K562 (cell line): ENCODE data around the gene TUBD1. TPM values are rescaled to one million over a fixed set of nuclear protein-coding genes. Genes with fewer than 3 reads are reported as not detected.

ENCODE experiments used
- ELK1 ChIP-seq: sonication (generic); formaldehyde crosslinking; IDR thresholded peaks from 2 replicates; pipeline ENCODE4 v1.8.1; 2022; ENCODE audit warnings: missing genetic modification reagents
- FOXP1 ChIP-seq: sonication (generic); formaldehyde crosslinking; IDR thresholded peaks from 2 replicates; pipeline ENCODE4 v1.8.0; 2022; ENCODE audit warnings: mild to moderate bottlenecking, missing genetic modification reagents
- GATAD2A ChIP-seq: fragments of 450-650 bp; IDR thresholded peaks from 2 replicates; pipeline ENCODE4 v1.6.1; 2017
- HNRNPUL1 ChIP-seq: fragments of 200-400 bp; formaldehyde crosslinking; IDR thresholded peaks from 2 replicates; pipeline ENCODE4 v1.6.1; 2017; ENCODE audit warnings: low read length
- LEF1 ChIP-seq: fragments of 450-650 bp; IDR thresholded peaks from 2 replicates; pipeline ENCODE4 v1.6.1; 2016; ENCODE audit warnings: mild to moderate bottlenecking
- MTF1 ChIP-seq: fragments of 250-450 bp; sonication (Bioruptor Pico); IDR thresholded peaks from 2 replicates; pipeline ENCODE4 v1.9.0; 2021; ENCODE audit warnings: moderate library complexity, mild to moderate bottlenecking, inconsistent platforms, borderline replicate concordance
- PRPF4 ChIP-seq: fragments of 200-400 bp; formaldehyde crosslinking; IDR thresholded peaks from one replicate; pipeline ENCODE4 v1.6.1; 2017; ENCODE audit warnings: low read length, low read depth, mild to moderate bottlenecking; ENCODE audit not compliant: insufficient read depth, poor library complexity, severe bottlenecking
- RAD21 ChIP-seq, 2 experiments: fragments of 250-450 bp in 1 of 2; fragments of 450-650 bp in 1 of 2; sonication (Bioruptor Pico) in 1 of 2; formaldehyde crosslinking in 1 of 2; IDR thresholded peaks in 1 of 2; conservative IDR thresholded peaks in 1 of 2; 2 replicates each; pipeline versions ENCODE4 v1.4.0 to v1.8.0; 2020 to 2022; ENCODE audit warnings: mild to moderate bottlenecking in 2 of 2, moderate library complexity in 1 of 2
- SMC3 ChIP-seq: conservative IDR thresholded peaks from 2 replicates; pipeline ENCODE4 v1.6.1; 2011; ENCODE audit warnings: low read depth, low read length, improper control_type of control experiment; ENCODE audit not compliant: insufficient read depth
- SP1 ChIP-seq: sonication (generic); formaldehyde crosslinking; IDR thresholded peaks from 2 replicates; pipeline ENCODE4 v1.8.1; 2022; ENCODE audit warnings: mild to moderate bottlenecking, missing genetic modification reagents
- ZNF224 ChIP-seq: sonication (generic); formaldehyde crosslinking; IDR thresholded peaks from 2 replicates; pipeline ENCODE4 v1.8.0; 2022; ENCODE audit warnings: mild to moderate bottlenecking, missing genetic modification reagents
- ZNF347 ChIP-seq: fragments of 450-650 bp; formaldehyde crosslinking; IDR thresholded peaks from 2 replicates; pipeline ENCODE4 v1.4.0; 2020; ENCODE audit warnings: low read depth, mild to moderate bottlenecking, moderate library complexity
- polyA plus RNA-seq, 8 experiments: library from polyadenylated mRNA; depleted of rRNA in 4 of 8; stranded (reverse) in 5 of 8; unstranded in 3 of 8; fragments of >200 nt; fragmentation: Nextera tagmentation in 2 of 8; fragmentation: Illumina TruSeq in 1 of 8; extraction: Ambion mirVana in 2 of 8; extraction: Trizol in 1 of 8; gene quantifications; 2 replicates each; pipeline versions ENCODE4 v1.2.1 to v1.2.3, GENCODE V29; 2011 to 2014; ENCODE audit warnings: inconsistent platforms in 1 of 8, missing spikeins in 1 of 8
- total RNA-seq, 7 experiments: library from RNA; depleted of rRNA in 6 of 7; stranded (reverse); fragments of >200 nt in 6 of 7; fragmentation: Illumina TruSeq in 2 of 7; extraction: Trizol in 2 of 7; gene quantifications; 2 replicates each; pipeline versions ENCODE4 v1.2.1 to v1.2.3, GENCODE V29; 2011 to 2021; ENCODE audit warnings: low replicate concordance in 1 of 7
- TF ChIP-seq, protein P1 (sequence below): fragments of 450-650 bp; formaldehyde crosslinking; IDR thresholded peaks from 2 replicates; pipeline ENCODE4 v1.4.0; 2022; ENCODE audit warnings: missing genetic modification characterization
- TF ChIP-seq, protein P2 (sequence below): IDR thresholded peaks from 2 replicates; pipeline ENCODE4 v1.6.1; 2012; ENCODE audit warnings: low read depth, low read length, improper control_type of control experiment, borderline replicate concordance
- TF ChIP-seq, protein P3 (sequence below), 2 experiments: fragments of 450-650 bp; formaldehyde crosslinking in 1 of 2; IDR thresholded peaks; 2 replicates each; pipeline versions ENCODE4 v1.4.0 to v1.6.1; 2014 to 2020; ENCODE audit warnings: mild to moderate bottlenecking in 2 of 2, borderline replicate concordance in 1 of 2, low read depth in 1 of 2

TUBD1 gene
- total and polyA plus RNA-seq, 9 of the 15 experiments (the other 6 are each of a cell fraction or from before 2014, with no cell fraction given) = 10.8 to 35.3 (median 17.9) TPM

- TF ChIP-seq FOXP1 (CRISPR knock-in tag) (no peak), RAD21 (CRISPR knock-in tag; conservative IDR thresholded peaks at IDR 0.05 in 1 of 2, IDR thresholded peaks at IDR 0.05 in 1 of 2) (peak; percentile 62 to 70), SP1 (CRISPR knock-in tag) (no peak), ZNF224 (CRISPR knock-in tag) (no peak), MTF1 (CRISPR knock-in tag) (no peak), HNRNPUL1 (no peak), ZNF347 (no peak), PRPF4 (no peak), GATAD2A (no peak), LEF1 (no peak), ELK1 (CRISPR knock-in tag) (no peak), SMC3 (peak; percentile 28; the same call in 1 of the 2 replicates)
- TF ChIP-seq, protein P1, sequence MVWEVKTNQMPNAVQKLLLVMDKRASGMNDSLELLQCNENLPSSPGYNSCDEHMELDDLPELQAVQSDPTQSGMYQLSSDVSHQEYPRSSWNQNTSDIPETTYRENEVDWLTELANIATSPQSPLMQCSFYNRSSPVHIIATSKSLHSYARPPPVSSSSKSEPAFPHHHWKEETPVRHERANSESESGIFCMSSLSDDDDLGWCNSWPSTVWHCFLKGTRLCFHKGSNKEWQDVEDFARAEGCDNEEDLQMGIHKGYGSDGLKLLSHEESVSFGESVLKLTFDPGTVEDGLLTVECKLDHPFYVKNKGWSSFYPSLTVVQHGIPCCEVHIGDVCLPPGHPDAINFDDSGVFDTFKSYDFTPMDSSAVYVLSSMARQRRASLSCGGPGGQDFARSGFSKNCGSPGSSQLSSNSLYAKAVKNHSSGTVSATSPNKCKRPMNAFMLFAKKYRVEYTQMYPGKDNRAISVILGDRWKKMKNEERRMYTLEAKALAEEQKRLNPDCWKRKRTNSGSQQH = no peak
- TF ChIP-seq, protein P2, sequence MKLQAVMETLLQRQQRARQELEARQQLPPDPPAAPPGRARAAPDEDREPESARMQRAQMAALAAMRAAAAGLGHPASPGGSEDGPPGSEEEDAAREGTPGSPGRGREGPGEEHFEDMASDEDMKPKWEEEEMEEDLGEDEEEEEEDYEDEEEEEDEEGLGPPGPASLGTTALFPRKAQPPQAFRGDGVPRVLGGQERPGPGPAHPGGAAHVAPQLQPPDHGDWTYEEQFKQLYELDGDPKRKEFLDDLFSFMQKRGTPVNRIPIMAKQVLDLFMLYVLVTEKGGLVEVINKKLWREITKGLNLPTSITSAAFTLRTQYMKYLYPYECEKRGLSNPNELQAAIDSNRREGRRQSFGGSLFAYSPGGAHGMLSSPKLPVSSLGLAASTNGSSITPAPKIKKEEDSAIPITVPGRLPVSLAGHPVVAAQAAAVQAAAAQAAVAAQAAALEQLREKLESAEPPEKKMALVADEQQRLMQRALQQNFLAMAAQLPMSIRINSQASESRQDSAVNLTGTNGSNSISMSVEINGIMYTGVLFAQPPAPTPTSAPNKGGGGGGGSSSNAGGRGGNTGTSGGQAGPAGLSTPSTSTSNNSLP = peak; percentile 31; the same call in 1 of the 2 replicates
- TF ChIP-seq, protein P3, sequence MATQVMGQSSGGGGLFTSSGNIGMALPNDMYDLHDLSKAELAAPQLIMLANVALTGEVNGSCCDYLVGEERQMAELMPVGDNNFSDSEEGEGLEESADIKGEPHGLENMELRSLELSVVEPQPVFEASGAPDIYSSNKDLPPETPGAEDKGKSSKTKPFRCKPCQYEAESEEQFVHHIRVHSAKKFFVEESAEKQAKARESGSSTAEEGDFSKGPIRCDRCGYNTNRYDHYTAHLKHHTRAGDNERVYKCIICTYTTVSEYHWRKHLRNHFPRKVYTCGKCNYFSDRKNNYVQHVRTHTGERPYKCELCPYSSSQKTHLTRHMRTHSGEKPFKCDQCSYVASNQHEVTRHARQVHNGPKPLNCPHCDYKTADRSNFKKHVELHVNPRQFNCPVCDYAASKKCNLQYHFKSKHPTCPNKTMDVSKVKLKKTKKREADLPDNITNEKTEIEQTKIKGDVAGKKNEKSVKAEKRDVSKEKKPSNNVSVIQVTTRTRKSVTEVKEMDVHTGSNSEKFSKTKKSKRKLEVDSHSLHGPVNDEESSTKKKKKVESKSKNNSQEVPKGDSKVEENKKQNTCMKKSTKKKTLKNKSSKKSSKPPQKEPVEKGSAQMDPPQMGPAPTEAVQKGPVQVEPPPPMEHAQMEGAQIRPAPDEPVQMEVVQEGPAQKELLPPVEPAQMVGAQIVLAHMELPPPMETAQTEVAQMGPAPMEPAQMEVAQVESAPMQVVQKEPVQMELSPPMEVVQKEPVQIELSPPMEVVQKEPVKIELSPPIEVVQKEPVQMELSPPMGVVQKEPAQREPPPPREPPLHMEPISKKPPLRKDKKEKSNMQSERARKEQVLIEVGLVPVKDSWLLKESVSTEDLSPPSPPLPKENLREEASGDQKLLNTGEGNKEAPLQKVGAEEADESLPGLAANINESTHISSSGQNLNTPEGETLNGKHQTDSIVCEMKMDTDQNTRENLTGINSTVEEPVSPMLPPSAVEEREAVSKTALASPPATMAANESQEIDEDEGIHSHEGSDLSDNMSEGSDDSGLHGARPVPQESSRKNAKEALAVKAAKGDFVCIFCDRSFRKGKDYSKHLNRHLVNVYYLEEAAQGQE (IDR thresholded peaks at IDR 0.05; ENCODE audit: borderline replicate concordance) = peak; percentile 55; the same call in 1 of the 2 replicates
- TF ChIP-seq, protein P3 (CRISPR knock-in tag; IDR thresholded peaks at IDR 0.05; ENCODE audit: low read depth) = no peak
Observed at GRCh38 chr17:59914274-59914854, 21.6 kb upstream of the TUBD1 start (continued).
